ENCODE results near the gene EIF3D.

EIF3D gene

GRCh38 chr22:36470162-36470993, 58.6 kb downstream of the EIF3D start:
- TF ChIP-seq CTCF (IDR thresholded peaks at IDR 0.05; ENCODE audit: borderline replicate concordance, control extremely low read depth, extremely low read depth, insufficient read depth, missing control alignments), result peak; percentile 94
- DNase-seq (ENCODE audit: low spot score), result peak; percentile 87
- in situ Hi-C loops (cut with MboI; ENCODE audit: low sequenced_read_pairs, unreplicated experiment), result no loop called here

- TF ChIP-seq CTCF (IDR thresholded peaks at IDR 0.05; ENCODE audit: borderline replicate concordance, control extremely low read depth, extremely low read depth, insufficient read depth, missing control alignments), result no peak
- in situ Hi-C loops (cut with MboI; ENCODE audit: low sequenced_read_pairs, unreplicated experiment), result no loop called here
Observed at GRCh38 chr22:36469094-36469710, 59.8 kb downstream of the EIF3D start.

GRCh38 chr22:36467946-36468345, 61.0 kb downstream of the EIF3D start:
- no peak for DNase-seq (ENCODE audit: low spot score)
- in situ Hi-C loops (cut with MboI; ENCODE audit: low sequenced_read_pairs, unreplicated experiment), result no loop called here
- TF ChIP-seq CTCF (IDR thresholded peaks at IDR 0.05; ENCODE audit: borderline replicate concordance, control extremely low read depth, extremely low read depth, insufficient read depth, missing control alignments), result no peak

More at GRCh38 chr22:36469094-36469710, 59.8 kb downstream of the EIF3D start:
- DNase-seq (ENCODE audit: low spot score), result no peak

GRCh38 chr22:36467042-36467810, 61.7 kb downstream of the EIF3D start:
- in situ Hi-C loops (cut with MboI; ENCODE audit: low sequenced_read_pairs, unreplicated experiment), result no loop called here
- no peak for DNase-seq (ENCODE audit: low spot score)
- TF ChIP-seq CTCF (IDR thresholded peaks at IDR 0.05; ENCODE audit: borderline replicate concordance, control extremely low read depth, extremely low read depth, insufficient read depth, missing control alignments), result no peak

- DNase-seq (ENCODE audit: low spot score), result no peak
- no peak for TF ChIP-seq CTCF (IDR thresholded peaks at IDR 0.05; ENCODE audit: borderline replicate concordance, control extremely low read depth, extremely low read depth, insufficient read depth, missing control alignments)
- in situ Hi-C loops (cut with MboI; ENCODE audit: low sequenced_read_pairs, unreplicated experiment), result no loop called here
Observed at GRCh38 chr22:36466258-36466657, 62.7 kb downstream of the EIF3D start.

- TF ChIP-seq CTCF (IDR thresholded peaks at IDR 0.05; ENCODE audit: borderline replicate concordance, control extremely low read depth, extremely low read depth, insufficient read depth, missing control alignments), result no peak
- no peak for DNase-seq (ENCODE audit: low spot score)
- in situ Hi-C loops (cut with MboI; ENCODE audit: low sequenced_read_pairs, unreplicated experiment), result no loop called here
Observed at GRCh38 chr22:36465232-36466021, 63.5 kb downstream of the EIF3D start.

All from GM13976 (cell line).